HEK293 (cell line): Measurements from ENCODE around the gene PAIP2.

Source experiments
- CTCF ChIA-PET: fragments of 350-600 bp; formaldehyde crosslinking; extraction: SDS; loops from one replicate; lab custom pipeline; 2021; ENCODE audit warnings: antibody characterized with exemption; lab: Yijun Ruan, JAX
- POLR2A ChIA-PET: fragments of 300-600 bp; formaldehyde crosslinking; extraction: SDS; loops from one replicate; lab custom pipeline; 2020; ENCODE audit warnings: antibody characterized with exemption, inconsistent platforms; lab: Yijun Ruan, JAX
- H3K27ac ChIP-seq: fragments of 200-500 bp; sonication (Bioruptor generic); 2 replicates; pipeline ENCODE4 v1.5.1; 2014; ENCODE audit warnings: low read depth, low read length, control low read depth, inconsistent platforms; ENCODE audit errors: extremely low read depth
- H3K36me3 ChIP-seq, 2 experiments: fragments of 200-500 bp in 1 of 2; sonication (Bioruptor generic) in 1 of 2; 1 replicate in 1 of 2; 2 replicates in 1 of 2; pipeline ENCODE4 v1.5.1; 2014 to 2017; ENCODE audit warnings: inconsistent platforms in 2 of 2, low read length in 2 of 2; ENCODE audit not compliant: control insufficient read depth in 2 of 2, insufficient read depth in 1 of 2
- H3K4me1 ChIP-seq: fragments of 200-500 bp; sonication (Bioruptor generic); 2 replicates; pipeline ENCODE4 v1.5.1; 2014; ENCODE audit warnings: mild to moderate bottlenecking, low read length, inconsistent platforms; ENCODE audit not compliant: control insufficient read depth, insufficient read depth
- H3K4me3 ChIP-seq: 2 replicates; pipeline ENCODE4 v1.5.1; 2011; ENCODE audit warnings: low read depth, mild to moderate bottlenecking, control low read depth, low read length, moderate library complexity
- H3K9me3 ChIP-seq: fragments of 200-500 bp; sonication (Bioruptor generic); 2 replicates; pipeline ENCODE4 v1.5.1; 2014; ENCODE audit warnings: low read depth, low read length, inconsistent platforms; ENCODE audit not compliant: control insufficient read depth, insufficient read depth
- ATF2 ChIP-seq: fragments of 450-650 bp; formaldehyde crosslinking; IDR thresholded peaks from 2 replicates; pipeline ENCODE4 v1.5.1; 2016; ENCODE audit warnings: missing biosample characterization, missing genetic modification characterization, low read depth
- FEZF1 ChIP-seq: fragments of 450-650 bp; formaldehyde crosslinking; IDR thresholded peaks from 2 replicates; pipeline ENCODE4 v1.5.1; 2016; ENCODE audit warnings: missing biosample characterization, missing genetic modification characterization
- KLF1 ChIP-seq: fragments of 450-650 bp; formaldehyde crosslinking; IDR thresholded peaks from 2 replicates; pipeline ENCODE4 v1.5.1; 2016; ENCODE audit warnings: missing biosample characterization, missing genetic modification characterization
- REST ChIP-seq: fragments of 450-650 bp; formaldehyde crosslinking; IDR thresholded peaks from 2 replicates; pipeline ENCODE4 v1.5.1; 2016; ENCODE audit warnings: missing biosample characterization, missing genetic modification characterization
- ZIC2 ChIP-seq: fragments of 450-650 bp; formaldehyde crosslinking; IDR thresholded peaks from 2 replicates; pipeline ENCODE4 v1.5.1; 2016; ENCODE audit warnings: missing biosample characterization, missing genetic modification characterization
- ZNF112 ChIP-seq: fragments of 450-650 bp; formaldehyde crosslinking; IDR thresholded peaks from 2 replicates; pipeline ENCODE4 v1.5.0; 2017; ENCODE audit warnings: missing biosample characterization, missing genetic modification characterization
- ZNF148 ChIP-seq: fragments of 450-650 bp; formaldehyde crosslinking; IDR thresholded peaks from 2 replicates; pipeline ENCODE4 v1.5.0; 2017; ENCODE audit warnings: missing biosample characterization, missing genetic modification characterization, borderline replicate concordance
- ZNF169 ChIP-seq: fragments of 450-650 bp; formaldehyde crosslinking; IDR thresholded peaks from 2 replicates; pipeline ENCODE4 v1.5.1; 2016; ENCODE audit warnings: missing biosample characterization, missing genetic modification characterization
- ZNF211 ChIP-seq: fragments of 450-650 bp; formaldehyde crosslinking; IDR thresholded peaks from 2 replicates; pipeline ENCODE4 v1.5.1; 2016; ENCODE audit warnings: low read depth, missing biosample characterization, missing genetic modification characterization
- ZNF223 ChIP-seq: fragments of 450-650 bp; formaldehyde crosslinking; IDR thresholded peaks from 2 replicates; pipeline ENCODE4 v1.5.1; 2016; ENCODE audit warnings: missing biosample characterization, missing genetic modification characterization
- ZNF239 ChIP-seq: fragments of 450-650 bp; formaldehyde crosslinking; IDR thresholded peaks from 2 replicates; pipeline ENCODE4 v1.5.1; 2016; ENCODE audit warnings: missing biosample characterization, missing genetic modification characterization
- ZNF266 ChIP-seq: fragments of 450-650 bp; formaldehyde crosslinking; IDR thresholded peaks from 2 replicates; pipeline ENCODE4 v1.5.1; 2016; ENCODE audit warnings: missing biosample characterization, missing genetic modification characterization, low read depth
- ZNF335 ChIP-seq: fragments of 450-650 bp; formaldehyde crosslinking; conservative IDR thresholded peaks from 2 replicates; pipeline ENCODE4 v1.5.1; 2016; ENCODE audit warnings: missing biosample characterization, missing genetic modification characterization
- ZNF449 ChIP-seq: fragments of 450-650 bp; formaldehyde crosslinking; IDR thresholded peaks from 2 replicates; pipeline ENCODE4 v1.5.1; 2017; ENCODE audit warnings: missing biosample characterization, mild to moderate bottlenecking, missing genetic modification characterization, moderate library complexity
- ZNF555 ChIP-seq: fragments of 450-650 bp; formaldehyde crosslinking; conservative IDR thresholded peaks from 2 replicates; pipeline ENCODE4 v1.5.1; 2017; ENCODE audit warnings: missing biosample characterization, mild to moderate bottlenecking, missing genetic modification characterization, inconsistent platforms
- ZNF558 ChIP-seq: fragments of 450-650 bp; formaldehyde crosslinking; IDR thresholded peaks from 2 replicates; pipeline ENCODE4 v1.5.1; 2016; ENCODE audit warnings: missing biosample characterization, missing genetic modification characterization
- ZNF600 ChIP-seq: fragments of 450-650 bp; formaldehyde crosslinking; IDR thresholded peaks from 2 replicates; pipeline ENCODE4 v1.5.1; 2016; ENCODE audit warnings: missing biosample characterization, missing genetic modification characterization
- ZNF670 ChIP-seq: fragments of 450-650 bp; formaldehyde crosslinking; IDR thresholded peaks from 2 replicates; pipeline ENCODE4 v1.5.1; 2016; ENCODE audit warnings: missing biosample characterization, missing genetic modification characterization, low read depth
- ZNF677 ChIP-seq: fragments of 450-650 bp; IDR thresholded peaks from 2 replicates; pipeline ENCODE4 v1.5.0; 2018; ENCODE audit warnings: missing biosample characterization, mild to moderate bottlenecking, missing genetic modification characterization, moderate library complexity
- ZNF704 ChIP-seq: fragments of 450-650 bp; formaldehyde crosslinking; IDR thresholded peaks from 2 replicates; pipeline ENCODE4 v1.5.1; 2016; ENCODE audit warnings: missing biosample characterization, missing genetic modification characterization
- ZNF777 ChIP-seq: fragments of 450-650 bp; formaldehyde crosslinking; IDR thresholded peaks from 2 replicates; pipeline ENCODE4 v1.5.1; 2017; ENCODE audit warnings: missing biosample characterization, missing genetic modification characterization, borderline replicate concordance

PAIP2 gene

GRCh38 chr5:139381837-139382761, 40.4 kb downstream of the PAIP2 start:
- Histone ChIP-seq H3K36me3 (no peaks in the 10 kb centered on the region), H3K4me1 (no peaks in the 10 kb centered on the region), H3K27ac (no peak overlapping the region), H3K9me3 (no peaks in the 10 kb centered on the region), H3K4me3 (no peak overlapping the region)
- CTCF ChIA-PET: interaction anchor here (0.5 to 1.0 kb wide), 2 partner anchors 17 to 81 kb away, joined by 3 read pairs; no protein-coding TSS in a partner anchor
- POLR2A ChIA-PET: interaction anchor here (0.7 kb wide), 1 partner anchor 34 kb away, joined by 5 read pairs; no protein-coding TSS in a partner anchor
- no peak for TF ChIP-seq ATF2
- TF ChIP-seq ZIC2 (tag by site-specific recombination): peak; percentile 81
- TF ChIP-seq ZNF169: no peak
- TF ChIP-seq ZNF555 (tag by site-specific recombination): no peak
- TF ChIP-seq ZNF449 (tag by site-specific recombination): no peak
- TF ChIP-seq ZNF335 (tag by site-specific recombination): peak; percentile 18; the same call in 1 of the 2 replicates

GRCh38 chr5:139382807-139383206, 41.2 kb downstream of the PAIP2 start:
- Histone ChIP-seq H3K4me3 (no peak overlapping the region), H3K4me1 (no peaks in the 10 kb centered on the region), H3K9me3 (no peaks in the 10 kb centered on the region), H3K36me3 (no peaks in the 10 kb centered on the region), H3K27ac (no peak overlapping the region)
- ChIA-PET POLR2A (interaction anchor here (0.7 kb wide), 1 partner anchor 33 kb away, joined by 5 read pairs; no protein-coding TSS in a partner anchor), CTCF (interaction anchor here (1.0 kb wide), 1 partner anchor 17 kb away, joined by 3 read pairs; no protein-coding TSS in a partner anchor)
- no peak for TF ChIP-seq ZNF670
- TF ChIP-seq ZNF223: no peak
- no peak for TF ChIP-seq ZNF239 (tag by site-specific recombination)
- TF ChIP-seq ZNF777 (tag by site-specific recombination): no peak
- TF ChIP-seq KLF1 (tag by site-specific recombination): no peak
- no peak for TF ChIP-seq ZNF148
- TF ChIP-seq ZNF677: no peak
- TF ChIP-seq FEZF1 (tag by site-specific recombination): no peak
- TF ChIP-seq ZNF600 (tag by site-specific recombination): no peak
- no peak for TF ChIP-seq ZNF558 (tag by site-specific recombination)
- TF ChIP-seq ZNF112: no peak
- no peak for TF ChIP-seq ZNF266 (tag by site-specific recombination)
- no peak for TF ChIP-seq ZNF704 (tag by site-specific recombination)
- no peak for TF ChIP-seq ZNF211 (tag by site-specific recombination)
- no peak for TF ChIP-seq REST (tag by site-specific recombination)
